Activated CD4-positive, alpha-beta memory T cell treated with anti-CD3 and anti-CD28 coated beads, Interleukin-2, amount 10 ng/mL, durations not matched to agents 7 days and 5 days (primary cell): Measurements from ENCODE around the gene PDGFRB. TPM values are rescaled to one million over a fixed set of nuclear protein-coding genes. Genes with fewer than 3 reads are reported as not detected.

ENCODE experiments used
- total RNA-seq, 2 experiments: library from RNA; stranded (reverse); gene quantifications; one replicate each; pipeline ENCODE4 v1.2.3, GENCODE V29; 2021

The PDGFRB gene
- total RNA-seq, 2 experiments from 2014 or later: 7.2 to 9.0 TPM

Other genes starting within 250 kb of the PDGFRB start
- not detected for gene PDE6A, start 211.1 kb downstream of the PDGFRB start, total RNA-seq
- 1 to 10 TPM; 8.3 to 8.4 TPM for gene SLC26A2, start 195.1 kb downstream of the PDGFRB start, total RNA-seq
- 1 to 10 TPM; 2.0 to 2.3 TPM for gene TIGD6, start 155.2 kb downstream of the PDGFRB start, total RNA-seq
- 10 to 100 TPM; 41.6 to 44.1 TPM for gene HMGXB3, start 155.1 kb downstream of the PDGFRB start, total RNA-seq
- under 1 TPM in 1 of 2 experiments, not detected in 1; 0.25 TPM for gene CSF1R, start 69.3 kb downstream of the PDGFRB start, total RNA-seq
- gene CDX1, start 10.9 kb upstream of the PDGFRB start, total RNA-seq: not detected
- not detected for gene SLC6A7, start 34.2 kb upstream of the PDGFRB start, total RNA-seq
- gene CAMK2A, start 133.9 kb upstream of the PDGFRB start, total RNA-seq: not detected
- not detected for gene ARSI, start 147.1 kb upstream of the PDGFRB start, total RNA-seq
- gene TCOF1, start 201.9 kb upstream of the PDGFRB start, total RNA-seq: 10 to 100 TPM; 52.8 to 53.0 TPM